ENCODE data around the gene ZNF365.

DNA sequence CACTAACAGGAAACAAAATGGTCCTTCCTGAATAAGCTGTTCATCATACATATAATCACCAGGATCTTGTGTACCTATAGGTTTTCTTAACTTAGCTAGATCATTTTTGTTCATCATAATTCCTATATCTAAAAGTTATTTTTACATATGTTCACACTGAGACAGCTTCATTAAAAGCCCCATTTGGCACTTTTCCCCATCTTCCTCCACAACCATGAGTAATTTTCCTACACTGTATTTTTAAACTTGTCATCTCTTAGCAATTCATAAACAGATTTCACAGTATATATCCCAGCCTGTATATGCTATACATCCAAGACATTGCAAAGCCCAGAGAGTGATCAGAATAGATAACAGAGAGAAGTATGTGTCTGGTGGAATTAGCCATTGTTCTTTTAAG, 28.3 kb downstream of the ZNF365 start:
- TF ChIP-seq, protein P1, sequence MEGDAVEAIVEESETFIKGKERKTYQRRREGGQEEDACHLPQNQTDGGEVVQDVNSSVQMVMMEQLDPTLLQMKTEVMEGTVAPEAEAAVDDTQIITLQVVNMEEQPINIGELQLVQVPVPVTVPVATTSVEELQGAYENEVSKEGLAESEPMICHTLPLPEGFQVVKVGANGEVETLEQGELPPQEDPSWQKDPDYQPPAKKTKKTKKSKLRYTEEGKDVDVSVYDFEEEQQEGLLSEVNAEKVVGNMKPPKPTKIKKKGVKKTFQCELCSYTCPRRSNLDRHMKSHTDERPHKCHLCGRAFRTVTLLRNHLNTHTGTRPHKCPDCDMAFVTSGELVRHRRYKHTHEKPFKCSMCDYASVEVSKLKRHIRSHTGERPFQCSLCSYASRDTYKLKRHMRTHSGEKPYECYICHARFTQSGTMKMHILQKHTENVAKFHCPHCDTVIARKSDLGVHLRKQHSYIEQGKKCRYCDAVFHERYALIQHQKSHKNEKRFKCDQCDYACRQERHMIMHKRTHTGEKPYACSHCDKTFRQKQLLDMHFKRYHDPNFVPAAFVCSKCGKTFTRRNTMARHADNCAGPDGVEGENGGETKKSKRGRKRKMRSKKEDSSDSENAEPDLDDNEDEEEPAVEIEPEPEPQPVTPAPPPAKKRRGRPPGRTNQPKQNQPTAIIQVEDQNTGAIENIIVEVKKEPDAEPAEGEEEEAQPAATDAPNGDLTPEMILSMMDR (IDR thresholded peaks at IDR 0.05), result no peak
- TF ChIP-seq POLR2A (IDR thresholded peaks at IDR 0.05), result no peak

Measured in uterus (tissue), 2 donors.